ENCODE data around the gene WIPF2.

The WIPF2 gene

GRCh38 chr17:40315206-40315605 is 96.1 kb downstream of the WIPF2 start:
- DNase-seq (ENCODE audit: low read depth in 2 of 2): no peak

DNA sequence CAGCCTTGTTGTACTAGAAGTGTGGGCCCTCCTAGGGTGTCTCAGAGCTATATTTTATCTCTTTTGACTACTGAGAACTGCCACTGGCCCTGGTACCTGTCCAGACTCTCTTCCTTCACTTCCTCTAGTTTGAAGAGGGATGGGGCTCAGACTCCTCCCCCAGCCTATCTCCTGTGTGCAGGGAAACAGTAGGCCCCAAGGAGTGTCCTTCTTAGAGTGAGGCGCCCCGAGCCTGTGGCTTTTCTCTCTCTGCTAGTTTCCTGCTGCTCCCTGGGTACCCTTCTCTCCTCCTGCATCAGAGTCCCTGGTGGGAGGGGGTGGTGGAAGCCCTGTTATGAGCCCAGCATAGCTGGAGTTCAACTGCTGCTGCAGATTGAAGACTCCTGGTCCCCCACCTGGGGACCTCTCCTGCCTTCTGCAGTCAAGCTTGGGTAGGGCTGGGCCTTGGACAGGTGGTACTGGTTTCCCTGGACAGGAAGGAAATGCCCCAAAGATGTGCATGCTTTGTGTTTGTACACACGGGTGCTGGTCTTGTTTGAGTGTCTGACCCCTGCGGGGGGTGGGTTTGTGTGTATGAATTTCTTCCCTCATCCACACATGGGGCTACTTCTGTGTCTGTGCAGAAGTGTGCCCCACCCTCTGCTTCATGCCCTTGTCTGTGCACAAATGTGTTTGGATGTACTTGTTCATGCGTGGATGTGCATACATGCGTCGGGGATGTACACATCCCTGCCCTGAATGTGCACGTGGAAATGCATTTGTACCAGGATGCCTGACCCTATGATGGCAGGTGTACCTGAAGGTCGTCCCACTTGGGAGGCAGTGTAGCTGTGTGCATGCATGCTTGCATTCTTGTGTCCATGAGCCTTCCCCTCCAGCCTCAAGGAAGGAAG is 96.8 kb downstream of the WIPF2 start:
- DNase-seq (ENCODE audit: low read depth in 2 of 2): no peak

DNA sequence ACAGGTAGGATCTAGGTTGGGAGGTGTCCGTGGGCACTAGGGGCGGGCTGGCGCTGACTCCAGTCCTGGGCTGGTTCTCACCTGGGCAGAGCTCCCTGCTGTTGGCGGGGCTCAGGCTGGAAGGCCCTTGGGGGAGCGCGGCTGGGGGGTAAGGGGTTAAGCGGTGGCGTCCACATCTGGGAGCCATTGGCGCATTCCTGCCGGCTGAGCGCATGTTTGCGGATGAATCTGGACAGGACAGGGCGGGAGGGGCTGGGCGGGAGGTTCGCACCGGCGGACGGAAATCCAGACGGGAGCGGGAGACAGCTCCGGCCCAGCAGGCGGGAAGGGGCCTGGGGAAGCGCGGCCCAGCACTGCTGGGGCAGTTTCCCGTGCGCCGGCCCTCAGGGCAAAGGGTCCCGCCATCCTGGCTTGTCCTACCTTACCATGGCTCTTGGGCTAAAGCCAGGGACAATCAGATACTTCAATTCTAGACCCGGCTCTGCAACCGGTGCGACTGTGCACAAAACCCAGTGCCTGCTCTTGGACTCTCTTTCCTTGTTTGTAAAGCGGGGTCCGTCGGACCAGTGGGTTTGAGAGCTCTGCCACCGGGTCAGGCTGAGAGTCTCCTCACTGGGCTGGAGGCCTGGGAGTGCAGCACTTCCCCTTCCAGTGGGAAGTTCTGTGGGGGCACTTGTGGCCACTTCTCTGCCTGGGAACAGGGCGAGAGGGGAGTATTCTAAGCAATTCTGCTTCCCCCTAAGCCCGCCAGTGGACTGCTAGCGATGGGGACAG is 97.7 kb downstream of the WIPF2 start:
- DNase-seq (ENCODE audit: low read depth in 2 of 2): no peak

GRCh38 chr17:40317345-40317873 is 98.3 kb downstream of the WIPF2 start:
- DNase-seq (ENCODE audit: low read depth in 2 of 2): no peak

DNA sequence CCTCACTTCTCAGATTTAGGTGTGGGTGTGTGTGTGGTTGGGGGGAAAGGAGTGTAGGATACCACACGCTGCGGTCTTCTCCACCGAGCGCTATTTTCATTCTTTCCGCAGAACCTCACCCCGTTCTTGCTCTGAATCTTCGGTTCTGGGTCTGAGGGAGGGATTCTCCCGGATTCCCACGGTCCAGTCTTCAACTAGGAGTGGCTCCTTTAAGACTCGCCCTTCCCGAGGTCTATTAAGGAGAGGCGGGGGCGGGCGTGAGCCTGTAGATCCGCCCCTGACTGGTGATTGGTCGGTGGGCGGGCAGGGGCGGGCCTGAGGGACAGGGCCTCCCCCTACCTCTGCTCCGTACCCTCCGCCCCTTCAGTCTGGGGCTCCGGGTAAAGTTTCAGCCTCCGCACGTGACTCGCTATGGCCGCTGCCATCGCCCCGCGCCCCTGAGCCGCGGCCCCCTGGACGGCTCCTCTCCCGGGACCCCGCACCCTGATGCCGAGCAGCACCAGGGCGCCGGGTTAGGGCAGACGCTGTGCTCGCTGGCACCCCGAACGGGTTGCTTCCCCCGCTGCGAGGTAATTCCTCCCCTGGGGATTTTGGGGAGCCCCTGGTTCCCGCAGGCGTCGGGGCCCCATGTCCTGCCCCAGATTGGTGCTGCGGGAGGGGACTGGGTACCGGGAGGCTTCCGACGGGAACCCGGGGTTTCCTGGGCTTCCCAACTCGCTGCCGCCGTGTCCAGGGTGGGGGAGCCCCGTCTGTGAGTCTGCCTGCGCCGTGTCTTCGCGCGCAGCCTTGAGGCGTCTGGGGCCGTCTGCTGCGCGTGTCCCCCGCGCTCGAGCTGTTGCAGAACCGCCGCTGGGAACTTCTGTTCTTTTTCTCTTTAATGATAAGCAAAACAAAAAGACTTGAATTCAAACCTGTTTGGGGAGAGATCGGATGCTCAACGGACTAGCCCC is 99.1 kb downstream of the WIPF2 start:
- DNase-seq (ENCODE audit: low read depth in 2 of 2): peak; percentile 79 to 89

DNA sequence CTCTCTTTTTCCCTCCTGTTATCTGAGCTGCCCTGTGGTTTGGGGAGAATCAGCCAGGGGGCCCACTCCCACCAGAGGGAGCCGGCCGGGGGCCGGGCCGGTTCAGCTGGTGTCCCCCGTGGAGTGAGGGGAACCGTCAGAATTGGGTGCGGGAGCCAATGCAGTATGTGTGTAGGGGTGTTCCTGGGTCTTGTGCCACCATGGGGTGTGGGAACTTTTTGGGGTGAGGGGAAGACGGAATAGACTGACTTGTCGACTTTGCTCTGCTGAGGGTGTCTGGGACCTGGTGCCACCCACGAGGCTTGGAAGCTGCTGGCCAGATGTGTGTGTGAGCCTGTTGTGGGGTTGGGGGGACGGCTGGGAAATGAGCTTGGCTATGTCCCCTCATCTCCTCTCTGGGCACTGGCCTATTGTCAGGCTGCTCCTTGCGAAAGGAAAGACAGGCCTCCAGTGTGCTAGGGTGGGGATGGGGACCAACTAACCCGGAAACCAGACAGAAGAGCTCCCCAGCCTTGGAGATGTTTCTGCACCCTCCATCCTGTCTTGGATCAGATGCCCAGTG is 99.8 kb downstream of the WIPF2 start:
- no peak for DNase-seq (ENCODE audit: low read depth in 2 of 2)

GRCh38 chr17:40319651-40320540 is 100.8 kb downstream of the WIPF2 start:
- DNase-seq (ENCODE audit: low read depth in 2 of 2): peak; percentile 69 to 80

DNA sequence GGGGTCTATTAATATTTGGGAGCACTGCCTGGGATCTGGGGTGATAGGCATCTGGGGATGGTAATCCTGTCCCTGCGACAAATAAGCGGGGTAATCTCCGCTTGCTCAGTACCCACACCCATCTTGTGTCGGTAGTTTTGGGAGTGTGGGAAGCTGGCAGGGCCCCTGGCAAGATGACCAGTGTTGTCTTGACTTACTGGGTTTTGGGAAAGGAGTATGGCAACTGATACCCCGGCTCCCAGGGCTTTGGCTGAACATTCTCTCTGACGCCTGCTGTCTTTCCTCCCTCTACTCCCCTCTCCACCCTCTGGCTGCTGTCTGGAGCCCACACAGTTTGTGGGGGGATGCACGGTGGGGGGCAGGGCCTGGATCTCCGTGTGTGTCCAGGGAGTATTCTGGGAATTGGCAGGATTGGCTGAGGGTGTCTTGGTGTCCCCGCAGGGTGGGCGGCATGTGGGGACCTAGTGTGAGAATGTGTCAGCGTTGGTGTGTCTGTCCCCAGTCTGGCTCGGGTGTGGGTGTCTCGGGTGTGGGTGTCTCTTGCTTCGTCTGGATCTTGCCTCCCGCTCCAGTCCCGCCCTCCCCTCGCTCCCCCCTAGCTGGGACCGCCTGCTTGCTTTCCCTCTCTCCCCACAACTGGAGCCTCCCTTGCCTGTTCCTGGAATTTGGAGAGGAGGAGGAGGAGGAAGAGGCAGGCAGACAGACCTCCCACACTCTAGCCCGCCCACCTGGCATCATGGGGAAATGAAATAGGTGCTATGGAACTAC is 101.8 kb downstream of the WIPF2 start:
- no peak for DNase-seq (ENCODE audit: low read depth in 2 of 2)

GRCh38 chr17:40321524-40321929 is 102.4 kb downstream of the WIPF2 start:
- DNase-seq (ENCODE audit: low read depth in 2 of 2): no peak

GRCh38 chr17:40321961-40322357 is 102.9 kb downstream of the WIPF2 start:
- no peak for DNase-seq (ENCODE audit: low read depth in 2 of 2)

DNA sequence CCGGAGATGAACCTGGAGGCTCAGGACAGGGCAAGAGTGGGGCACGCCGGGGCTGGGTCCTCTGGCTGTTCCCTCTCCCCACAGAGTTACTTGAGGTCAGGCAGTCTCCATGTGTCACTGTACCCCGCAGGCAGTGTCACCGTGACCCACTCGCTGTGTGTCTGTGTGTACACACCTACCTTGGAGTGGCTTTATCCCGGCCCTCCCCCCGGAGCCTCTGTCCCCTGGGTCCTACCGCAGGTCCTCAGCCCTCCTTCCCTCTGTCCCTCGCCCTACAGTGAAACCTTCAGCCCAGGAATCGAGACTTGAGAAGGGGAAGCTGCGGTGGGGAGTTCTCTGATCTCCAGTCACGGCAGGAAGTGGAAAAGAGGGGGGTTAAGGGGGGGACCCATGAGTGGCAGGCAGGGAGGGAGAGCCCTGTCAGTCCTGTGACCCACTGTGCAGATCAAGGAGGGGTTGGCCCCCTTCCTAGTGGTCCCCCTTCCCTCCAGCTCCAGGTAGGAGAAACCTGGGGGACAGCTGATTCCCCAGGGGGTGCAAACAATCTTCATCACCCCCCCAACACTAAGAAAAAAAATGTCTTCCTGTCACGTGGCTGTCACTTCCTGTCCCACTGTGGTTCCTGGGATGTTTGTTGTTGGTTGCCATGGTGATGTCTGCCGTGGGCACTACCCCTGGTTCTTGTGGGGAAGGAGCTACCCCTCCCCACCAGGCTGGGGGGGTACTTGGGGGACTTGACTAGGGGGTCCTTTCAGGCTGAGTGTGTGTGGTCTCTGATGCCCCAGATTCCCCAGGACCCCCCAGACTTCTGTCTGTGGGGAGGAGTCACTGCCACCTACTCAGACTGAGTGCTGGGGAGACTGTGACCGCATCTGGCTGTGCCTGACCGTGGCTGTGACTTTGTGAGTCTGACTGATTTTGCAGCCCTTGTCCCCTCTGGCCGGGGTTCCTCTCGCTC is 103.5 kb downstream of the WIPF2 start:
- DNase-seq (ENCODE audit: low read depth in 2 of 2): peak; percentile 71 to 79

- peak in 1 of 2 donors; percentile 56 for DNase-seq (ENCODE audit: low read depth in 2 of 2)
These were observed 104.6 kb downstream of the WIPF2 start for GRCh38 chr17:40323391-40324381.

- DNase-seq (ENCODE audit: low read depth in 2 of 2): no peak
These were observed 106.3 kb downstream of the WIPF2 start for GRCh38 chr17:40325156-40326013.

DNA sequence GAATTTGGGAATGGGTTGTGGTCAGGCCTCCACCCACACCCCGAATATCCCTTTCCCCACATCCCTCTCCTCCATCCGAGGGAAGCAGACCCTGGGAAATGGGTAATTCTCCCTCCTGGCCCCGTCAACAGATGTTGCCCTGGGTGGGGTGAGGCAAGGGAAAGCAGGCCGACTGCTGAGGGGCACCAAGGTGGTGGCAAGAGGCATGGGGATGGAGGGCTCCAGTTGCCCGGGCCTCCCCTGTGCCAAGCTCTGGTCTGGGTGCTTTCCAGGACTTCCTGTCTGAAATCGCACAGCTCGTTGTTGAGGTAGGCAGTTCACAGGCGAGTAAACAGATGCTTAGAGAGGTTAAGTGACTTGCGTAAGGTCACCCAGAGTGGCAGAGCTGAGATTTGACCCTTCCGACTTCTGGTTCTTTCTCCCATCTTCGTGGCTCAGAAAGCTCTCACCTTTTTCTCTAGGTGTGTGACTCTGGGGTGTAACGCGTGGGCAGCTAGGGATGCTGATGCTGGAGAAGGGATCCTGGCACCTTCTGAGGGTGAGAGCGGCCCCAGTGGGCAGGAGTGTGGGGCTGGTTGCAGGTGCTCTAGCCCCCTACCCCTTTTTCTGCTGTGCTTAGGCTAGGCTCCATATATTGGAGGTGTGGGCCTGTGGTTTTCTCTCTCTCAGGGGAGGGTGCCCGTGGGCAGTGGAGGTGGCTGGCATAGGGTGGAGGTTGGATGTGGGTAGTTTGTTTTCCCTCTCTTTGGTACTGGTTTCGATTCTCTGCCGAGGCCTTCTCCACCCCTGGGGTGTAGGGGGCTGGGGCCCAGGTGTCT is 107.1 kb downstream of the WIPF2 start:
- DNase-seq (ENCODE audit: low read depth in 2 of 2): no peak

DNA sequence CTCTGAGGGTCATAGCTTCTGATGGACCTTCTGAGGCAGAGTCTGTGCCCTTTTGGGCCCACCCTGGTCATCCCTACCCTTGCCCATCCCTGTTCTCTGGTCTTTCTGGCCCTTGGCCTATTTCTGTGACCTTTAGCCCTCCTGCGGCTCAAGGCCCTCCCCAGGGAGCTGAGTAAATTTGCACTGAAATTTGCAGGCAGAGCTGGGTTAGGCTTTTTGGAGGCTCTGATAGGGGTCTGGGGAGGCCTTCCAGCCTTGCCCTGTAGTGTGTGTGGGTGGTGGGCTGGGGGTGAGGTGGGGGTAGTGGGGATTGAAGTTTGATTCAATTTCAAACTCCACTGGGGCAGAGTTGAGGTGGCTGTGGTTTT is 107.7 kb downstream of the WIPF2 start:
- no peak for DNase-seq (ENCODE audit: low read depth in 2 of 2)
